Airway epithelial cell (primary cell): Measurements from ENCODE around the gene DENND4C. TPM values are rescaled to one million over a fixed set of nuclear protein-coding genes. Genes with fewer than 3 reads are reported as not detected.

Experiments
- total RNA-seq: library from RNA; depleted of rRNA; stranded (reverse); fragments of >200 nt; gene quantifications from 2 replicates; pipeline ENCODE4 v1.2.3, GENCODE V29; 2015

DENND4C gene
- total RNA-seq, result 26.0 and 29.8 TPM in 2 replicates

DNA sequence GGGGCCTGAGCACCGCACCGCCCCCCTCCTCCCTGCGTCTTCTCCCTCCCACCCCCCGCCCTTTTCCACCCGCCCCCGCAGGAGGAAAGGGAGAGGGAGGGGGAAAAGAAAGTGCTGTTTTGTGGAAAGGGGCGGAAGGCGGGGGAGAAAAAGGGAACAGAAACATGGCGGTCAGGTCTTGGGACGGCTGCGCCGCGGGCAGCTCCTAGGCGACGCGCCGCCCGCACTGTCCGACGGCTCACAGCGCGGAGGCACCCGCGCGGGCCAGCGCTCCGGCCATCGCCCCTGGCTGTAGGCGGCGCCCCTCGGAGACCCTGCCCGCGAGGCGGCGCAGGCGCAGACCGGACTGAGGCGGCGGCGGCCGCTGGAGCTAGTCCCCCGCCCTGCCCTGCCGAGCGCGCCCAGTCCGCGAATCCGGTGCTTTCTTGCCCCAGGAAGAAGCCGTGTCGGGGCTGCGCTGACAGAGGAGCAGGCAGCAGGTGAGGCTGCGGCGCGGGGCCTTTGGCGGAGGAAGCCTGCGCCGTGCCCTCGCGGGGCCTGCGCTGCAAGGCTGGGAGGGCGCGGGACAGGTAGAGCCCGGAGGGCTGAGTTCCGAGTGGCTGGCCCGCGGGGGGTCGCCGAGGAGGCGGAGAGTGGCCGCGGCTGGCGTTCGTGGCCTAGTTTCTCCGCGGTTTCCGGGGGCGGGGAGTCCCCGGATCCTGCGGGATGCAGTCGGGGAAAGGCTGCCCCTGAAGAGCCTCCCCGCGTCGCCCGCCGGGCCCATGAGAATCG, at the start of gene DENND4C:
DENND4C (plus strand) TSS at position 339 of the 771 bp plus-strand sequence. CDS start 45,482 bp downstream, outside the sequence.

DNA sequence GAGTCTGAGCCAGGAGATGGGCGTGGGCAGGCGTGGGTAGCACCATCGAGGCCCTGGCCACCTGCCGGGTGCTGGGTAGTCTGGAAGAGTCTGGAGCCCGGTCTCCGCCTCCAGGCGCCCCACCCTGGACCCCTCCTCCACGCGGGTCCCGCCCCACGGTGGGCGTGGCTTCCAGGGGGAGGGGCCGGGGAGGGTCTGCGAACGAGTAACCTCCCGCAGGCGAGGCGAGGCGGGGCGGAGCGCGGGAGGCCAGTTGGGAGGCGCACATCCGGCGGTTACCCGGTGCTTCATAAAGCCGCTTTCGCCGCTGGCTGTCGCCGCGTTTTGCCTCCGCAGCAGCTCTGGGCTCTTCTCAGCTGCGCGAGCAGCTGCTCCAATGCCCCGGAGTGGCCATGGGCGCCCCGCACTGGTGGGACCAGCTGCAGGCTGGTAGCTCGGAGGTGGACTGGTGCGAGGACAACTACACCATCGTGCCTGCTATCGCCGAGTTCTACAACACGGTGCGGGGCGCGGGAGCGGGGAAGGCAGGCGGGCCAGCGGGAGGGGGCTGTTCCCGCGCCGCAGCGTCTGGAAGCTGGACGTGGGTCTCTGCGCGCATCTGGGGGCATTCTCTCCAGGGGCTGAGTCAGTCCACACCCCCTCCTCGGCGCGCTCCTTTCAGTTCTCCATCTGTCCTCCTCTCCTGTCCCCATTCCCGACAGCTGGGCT, 178.4 kb downstream of the DENND4C start, which contains the start of gene ACER2:
ACER2 (plus strand) TSS at position 317 of the 708 bp plus-strand sequence; CDS start at position 393, 76 bp downstream.

Other genes with a start within 250 kb of the DENND4C start
- 0.49 TPM in 1 of 2 replicates, not detected in the other for gene SAXO1, start 197.5 kb upstream of the DENND4C start, total RNA-seq
- gene RRAGA, start 181.3 kb upstream of the DENND4C start, total RNA-seq, result 40.8 and 46.8 TPM in 2 replicates
- gene HAUS6, start 127.8 kb upstream of the DENND4C start, total RNA-seq, result 12.9 and 13.7 TPM in 2 replicates
- gene PLIN2, start 103.2 kb upstream of the DENND4C start, total RNA-seq, result 5.0 and 8.3 TPM in 2 replicates
- 1,647 and 1,794 TPM in 2 replicates for gene RPS6, start 149.5 kb downstream of the DENND4C start, total RNA-seq
- gene ACER2, start 178.3 kb downstream of the DENND4C start, total RNA-seq, result 4.3 and 6.2 TPM in 2 replicates